ENCODE results near the gene TMIGD3. TPM values are rescaled to one million over a fixed set of nuclear protein-coding genes. Genes with fewer than 3 reads are reported as not detected.

Gene TMIGD3
- total RNA-seq, 1 donor from 2014 or later, result 0.85 TPM

DNA sequence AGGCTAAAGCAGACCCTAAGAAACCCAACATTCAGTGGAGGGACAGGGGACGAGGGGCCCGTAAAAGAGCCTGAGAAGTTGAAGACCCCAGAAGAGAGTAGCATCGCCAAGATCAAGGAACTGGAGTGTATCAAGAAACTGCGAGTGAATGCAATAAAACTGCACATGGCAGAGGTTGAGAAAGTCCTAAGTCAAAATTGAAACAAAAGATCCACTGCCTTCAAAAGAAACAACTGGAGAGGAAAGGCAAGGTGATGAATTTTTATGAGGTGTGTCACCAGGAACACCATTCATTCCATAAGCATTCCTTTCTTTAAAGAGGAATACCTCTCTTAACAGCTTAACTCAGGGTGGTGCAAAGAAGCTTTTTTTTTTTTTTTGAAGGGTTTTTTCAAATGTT is 38.3 kb upstream of the TMIGD3 start:
- H3K9me3 ChIP-seq (replicated peaks), result no peaks in the 10 kb centered on the region
- H3K27ac ChIP-seq (replicated peaks), result no peak overlapping the region
- no peaks in the 10 kb centered on the region for H3K27me3 ChIP-seq (ENCODE audit: low read depth)
- H3K36me3 ChIP-seq, result no peaks in the 10 kb centered on the region
- TF ChIP-seq, protein P1, sequence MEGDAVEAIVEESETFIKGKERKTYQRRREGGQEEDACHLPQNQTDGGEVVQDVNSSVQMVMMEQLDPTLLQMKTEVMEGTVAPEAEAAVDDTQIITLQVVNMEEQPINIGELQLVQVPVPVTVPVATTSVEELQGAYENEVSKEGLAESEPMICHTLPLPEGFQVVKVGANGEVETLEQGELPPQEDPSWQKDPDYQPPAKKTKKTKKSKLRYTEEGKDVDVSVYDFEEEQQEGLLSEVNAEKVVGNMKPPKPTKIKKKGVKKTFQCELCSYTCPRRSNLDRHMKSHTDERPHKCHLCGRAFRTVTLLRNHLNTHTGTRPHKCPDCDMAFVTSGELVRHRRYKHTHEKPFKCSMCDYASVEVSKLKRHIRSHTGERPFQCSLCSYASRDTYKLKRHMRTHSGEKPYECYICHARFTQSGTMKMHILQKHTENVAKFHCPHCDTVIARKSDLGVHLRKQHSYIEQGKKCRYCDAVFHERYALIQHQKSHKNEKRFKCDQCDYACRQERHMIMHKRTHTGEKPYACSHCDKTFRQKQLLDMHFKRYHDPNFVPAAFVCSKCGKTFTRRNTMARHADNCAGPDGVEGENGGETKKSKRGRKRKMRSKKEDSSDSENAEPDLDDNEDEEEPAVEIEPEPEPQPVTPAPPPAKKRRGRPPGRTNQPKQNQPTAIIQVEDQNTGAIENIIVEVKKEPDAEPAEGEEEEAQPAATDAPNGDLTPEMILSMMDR (IDR thresholded peaks at IDR 0.05; ENCODE audit: borderline replicate concordance), result no peak
- H3K4me3 ChIP-seq, result no peak overlapping the region
- intact Hi-C loops (cut with micrococcal nuclease), result no loop called here
- H3K4me1 ChIP-seq, result peaks cover 4% of the 10 kb centered on the region
- DNase-seq, result no peak

DNA sequence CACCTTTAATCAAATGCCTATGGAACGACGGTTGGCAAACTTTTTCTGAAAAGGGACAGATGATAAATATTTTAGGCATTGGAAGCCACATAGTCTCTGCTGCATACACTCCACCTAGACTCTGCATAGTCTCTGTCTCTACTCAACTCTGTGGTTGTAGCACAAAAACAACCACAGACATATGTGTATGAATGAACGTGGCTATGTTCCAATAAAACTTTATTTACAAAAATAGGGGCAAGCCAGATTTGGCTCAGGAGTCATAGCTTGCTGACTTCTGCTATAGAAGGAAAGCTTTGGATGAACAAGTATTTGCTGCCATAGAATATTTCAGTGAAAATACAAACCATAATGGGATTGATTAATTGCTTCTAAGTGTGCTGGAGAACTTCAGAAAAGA is 37.5 kb upstream of the TMIGD3 start:
- TF ChIP-seq, protein P1 (IDR thresholded peaks at IDR 0.05; ENCODE audit: borderline replicate concordance), result no peak
- DNase-seq, result no peak
- Histone ChIP-seq H3K27ac (replicated peaks) (no peak overlapping the region), H3K4me3 (no peak overlapping the region), H3K36me3 (no peaks in the 10 kb centered on the region), H3K27me3 (ENCODE audit: low read depth) (no peaks in the 10 kb centered on the region), H3K4me1 (peaks cover 6% of the 10 kb centered on the region), H3K9me3 (replicated peaks) (no peaks in the 10 kb centered on the region)
- intact Hi-C loops (cut with micrococcal nuclease), result no loop called here

- Histone ChIP-seq H3K9me3 (replicated peaks) (no peaks in the 10 kb centered on the region), H3K4me3 (no peak overlapping the region), H3K27ac (replicated peaks) (no peak overlapping the region), H3K4me1 (peaks cover 19% of the 10 kb centered on the region), H3K36me3 (no peaks in the 10 kb centered on the region), H3K27me3 (ENCODE audit: low read depth) (no peaks in the 10 kb centered on the region)
- TF ChIP-seq, protein P1 (IDR thresholded peaks at IDR 0.05; ENCODE audit: borderline replicate concordance), result no peak
- DNase-seq, result no peak
- intact Hi-C loops (cut with micrococcal nuclease), result no loop called here
Measured at GRCh38 chr1:111538343-111539025, 35.1 kb upstream of the TMIGD3 start.

DNA sequence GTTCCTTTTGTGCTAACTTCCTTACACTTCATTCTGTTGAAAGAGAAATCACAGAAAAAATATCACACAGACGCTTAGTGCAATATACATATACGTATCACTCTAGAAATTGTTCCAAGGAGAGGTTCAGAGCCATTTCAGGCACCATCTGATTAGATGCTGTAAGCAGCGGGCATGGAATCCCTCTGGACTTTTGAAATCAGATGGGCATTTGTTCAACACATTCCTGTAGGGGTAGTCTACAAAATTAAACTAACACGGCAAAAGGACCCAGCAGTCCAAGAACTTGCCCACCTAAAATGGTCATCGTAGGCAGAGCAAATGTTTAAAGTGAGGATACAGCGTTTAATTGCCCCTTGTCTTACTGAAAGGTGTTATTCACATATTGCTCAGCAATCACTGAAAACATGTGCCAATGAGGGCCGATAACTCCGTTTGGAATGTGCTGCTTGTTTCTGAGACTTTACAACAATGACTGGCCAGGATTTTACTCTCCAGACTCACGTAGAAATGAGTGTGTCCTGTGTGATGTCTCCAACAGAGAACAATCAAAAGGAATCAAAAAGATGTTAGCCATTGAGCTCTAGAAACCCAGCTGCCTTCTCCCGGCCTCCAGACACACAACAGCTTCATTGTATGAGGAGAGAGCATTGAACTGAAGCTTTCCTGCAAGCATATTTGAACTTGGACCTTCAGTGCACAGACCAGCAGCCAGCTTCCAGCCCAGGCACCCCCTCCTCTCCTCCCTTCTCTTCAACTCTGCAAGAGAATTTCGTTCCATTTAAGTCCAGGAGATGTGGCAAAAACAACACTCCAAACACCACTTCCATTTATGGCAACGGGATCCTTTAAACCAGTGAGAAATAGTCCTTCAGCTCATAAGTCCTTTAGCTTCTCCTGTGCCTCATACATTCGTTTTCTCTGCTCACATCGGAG is 32.1 kb upstream of the TMIGD3 start:
- Histone ChIP-seq H3K36me3 (no peaks in the 10 kb centered on the region), H3K4me1 (peaks cover 16% of the 10 kb centered on the region), H3K9me3 (replicated peaks) (no peaks in the 10 kb centered on the region), H3K27ac (replicated peaks) (peak overlapping the region; percentile 33), H3K4me3 (no peak overlapping the region), H3K27me3 (ENCODE audit: low read depth) (no peaks in the 10 kb centered on the region)
- DNase-seq, result no peak
- TF ChIP-seq, protein P1 (IDR thresholded peaks at IDR 0.05; ENCODE audit: borderline replicate concordance), result no peak
- intact Hi-C loops (cut with micrococcal nuclease), result no loop called here

DNA sequence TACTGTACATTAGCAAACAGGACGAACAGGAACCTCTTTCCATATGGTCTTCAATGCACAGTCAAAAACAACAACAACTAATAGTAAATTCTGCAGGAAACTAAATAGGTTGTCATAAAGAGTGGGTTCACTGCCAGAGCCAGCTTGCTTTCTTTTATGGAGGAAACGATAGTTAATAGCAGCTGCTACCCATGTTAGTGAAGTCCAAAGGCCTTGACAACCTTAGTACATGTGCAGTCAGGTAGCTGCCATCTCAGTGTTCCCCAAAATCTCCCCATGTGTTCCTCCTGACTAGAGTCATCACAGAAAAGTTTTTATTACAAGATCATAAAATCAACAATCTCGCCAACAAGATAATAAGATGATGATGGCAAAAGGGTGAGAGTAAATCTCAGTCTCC is 16.6 kb upstream of the TMIGD3 start:
- no peaks in the 10 kb centered on the region for H3K36me3 ChIP-seq
- H3K27ac ChIP-seq (replicated peaks), result no peak overlapping the region
- TF ChIP-seq, protein P1 (IDR thresholded peaks at IDR 0.05; ENCODE audit: borderline replicate concordance), result no peak
- DNase-seq, result no peak
- H3K9me3 ChIP-seq (replicated peaks), result no peaks in the 10 kb centered on the region
- no peak overlapping the region for H3K4me3 ChIP-seq
- H3K27me3 ChIP-seq (ENCODE audit: low read depth), result no peaks in the 10 kb centered on the region
- H3K4me1 ChIP-seq, result peaks cover 34% of the 10 kb centered on the region
- intact Hi-C loops (cut with micrococcal nuclease), result no loop called here

Measured in left ventricle myocardium inferior (tissue), 1 donor.